Ovary (tissue), 3 donors: ENCODE measurements around the gene OLIG1.

Experiments used
- POLR2A ChIP-seq: fragments of 450-650 bp; IDR thresholded peaks from one replicate; pipeline ENCODE4 v1.6.1; 2017; ENCODE audit warnings: antibody characterized with exemption, mild to moderate bottlenecking, moderate library complexity
- TF ChIP-seq, protein P1 (sequence below), 3 donors: fragments of 450-650 bp in 2 of 3; fragments of 200-600 bp in 1 of 3; IDR thresholded peaks; one replicate each; pipeline versions ENCODE4 v1.5.1 to v1.8.0; 2016 to 2022; ENCODE audit warnings: antibody characterized with exemption in 3 of 3, mild to moderate bottlenecking in 1 of 3
- donor health status: DM: no; HTN: no; CAD: no.

DNA sequence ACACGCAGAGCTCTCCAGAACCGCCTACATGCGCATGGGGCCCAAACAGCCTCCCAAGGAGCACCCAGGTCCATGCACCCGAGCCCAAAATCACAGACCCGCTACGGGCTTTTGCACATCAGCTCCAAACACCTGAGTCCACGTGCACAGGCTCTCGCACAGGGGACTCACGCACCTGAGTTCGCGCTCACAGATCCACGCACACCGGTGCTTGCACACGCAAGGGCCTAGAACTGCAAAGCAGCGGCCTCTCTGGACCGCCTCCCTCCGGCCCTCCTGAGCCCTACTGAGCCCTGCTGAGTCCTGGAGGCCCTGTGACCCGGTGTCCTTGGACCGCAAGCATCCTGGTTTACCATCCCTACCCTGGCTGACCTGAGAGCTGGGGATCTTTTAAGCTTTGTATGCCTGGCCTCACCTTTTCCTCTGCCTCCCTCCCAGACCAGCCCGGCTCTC is 36.0 kb upstream of the OLIG1 start:
- TF ChIP-seq POLR2A: no peak
- TF ChIP-seq, protein P1, sequence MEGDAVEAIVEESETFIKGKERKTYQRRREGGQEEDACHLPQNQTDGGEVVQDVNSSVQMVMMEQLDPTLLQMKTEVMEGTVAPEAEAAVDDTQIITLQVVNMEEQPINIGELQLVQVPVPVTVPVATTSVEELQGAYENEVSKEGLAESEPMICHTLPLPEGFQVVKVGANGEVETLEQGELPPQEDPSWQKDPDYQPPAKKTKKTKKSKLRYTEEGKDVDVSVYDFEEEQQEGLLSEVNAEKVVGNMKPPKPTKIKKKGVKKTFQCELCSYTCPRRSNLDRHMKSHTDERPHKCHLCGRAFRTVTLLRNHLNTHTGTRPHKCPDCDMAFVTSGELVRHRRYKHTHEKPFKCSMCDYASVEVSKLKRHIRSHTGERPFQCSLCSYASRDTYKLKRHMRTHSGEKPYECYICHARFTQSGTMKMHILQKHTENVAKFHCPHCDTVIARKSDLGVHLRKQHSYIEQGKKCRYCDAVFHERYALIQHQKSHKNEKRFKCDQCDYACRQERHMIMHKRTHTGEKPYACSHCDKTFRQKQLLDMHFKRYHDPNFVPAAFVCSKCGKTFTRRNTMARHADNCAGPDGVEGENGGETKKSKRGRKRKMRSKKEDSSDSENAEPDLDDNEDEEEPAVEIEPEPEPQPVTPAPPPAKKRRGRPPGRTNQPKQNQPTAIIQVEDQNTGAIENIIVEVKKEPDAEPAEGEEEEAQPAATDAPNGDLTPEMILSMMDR (IDR thresholded peaks at IDR 0.05): no peak
